HG03342 (cell line): ENCODE results near the gene GJB4.
"Not testable (repeated sequence)": the region's sequence is repeated elsewhere in the genome, so short reads cannot be mapped to it uniquely, and the experiment has no call there.

ENCODE experiments used
- ATAC-seq: cut with Tn5 transposase; IDR thresholded peaks from one replicate; pipeline ENCODE4 v1.9.1; 2021; ENCODE audit warnings: mild to moderate bottlenecking, moderate library complexity; ENCODE audit not compliant: unreplicated experiment

Gene GJB4

GRCh38 chr1:34794790-34795180 is 35.2 kb downstream of the GJB4 start:
- ATAC-seq: no peak

GRCh38 chr1:34795916-34796315 is 36.4 kb downstream of the GJB4 start:
- no peak for ATAC-seq

GRCh38 chr1:34796990-34797389 is 37.5 kb downstream of the GJB4 start:
- ATAC-seq: no peak

- ATAC-seq: no peak
Measured at GRCh38 chr1:34800214-34800613, 40.7 kb downstream of the GJB4 start.

- no peak for ATAC-seq
Measured at GRCh38 chr1:34803770-34804169, 44.2 kb downstream of the GJB4 start.

GRCh38 chr1:34806396-34806795 is 46.9 kb downstream of the GJB4 start:
- ATAC-seq: no peak

- no peak for ATAC-seq
Measured at GRCh38 chr1:34808051-34808810, 48.7 kb downstream of the GJB4 start.

- ATAC-seq: not testable (repeated sequence)
Measured at GRCh38 chr1:34810781-34811180, 51.2 kb downstream of the GJB4 start.
